HEK293 (cell line): ENCODE data around the gene PKNOX2.

Experiments used
- KLF1 ChIP-seq: fragments of 450-650 bp; formaldehyde crosslinking; IDR thresholded peaks from 2 replicates; pipeline ENCODE4 v1.5.1; 2016; ENCODE audit warnings: missing biosample characterization, missing genetic modification characterization
- PRDM1 ChIP-seq: fragments of 450-650 bp; formaldehyde crosslinking; IDR thresholded peaks from 2 replicates; pipeline ENCODE4; 2016; ENCODE audit warnings: missing biosample characterization, missing genetic modification characterization
- SP2 ChIP-seq: fragments of 450-650 bp; formaldehyde crosslinking; IDR thresholded peaks from 2 replicates; pipeline ENCODE4 v1.5.1; 2016; ENCODE audit warnings: missing biosample characterization, missing genetic modification characterization
- TRIM28 ChIP-seq: IDR thresholded peaks from 2 replicates; pipeline ENCODE4 v1.6.1; 2011; ENCODE audit warnings: low read length, control low read depth, borderline replicate concordance
- ZFP37 ChIP-seq: fragments of 450-650 bp; formaldehyde crosslinking; IDR thresholded peaks from 2 replicates; pipeline ENCODE4 v1.5.1; 2016; ENCODE audit warnings: missing biosample characterization, missing genetic modification characterization
- ZNF623 ChIP-seq: fragments of 450-650 bp; formaldehyde crosslinking; IDR thresholded peaks from 2 replicates; pipeline ENCODE4 v1.5.1; 2016; ENCODE audit warnings: missing biosample characterization, missing genetic modification characterization
- ZNF707 ChIP-seq: fragments of 450-650 bp; formaldehyde crosslinking; IDR thresholded peaks from 2 replicates; pipeline ENCODE4 v1.5.1; 2016; ENCODE audit warnings: missing biosample characterization, missing genetic modification characterization
- TF ChIP-seq, protein P1 (sequence below): fragments of 450-650 bp; formaldehyde crosslinking; IDR thresholded peaks from 2 replicates; pipeline ENCODE4 v1.5.1; 2016; ENCODE audit warnings: missing biosample characterization, missing genetic modification characterization

DNA sequence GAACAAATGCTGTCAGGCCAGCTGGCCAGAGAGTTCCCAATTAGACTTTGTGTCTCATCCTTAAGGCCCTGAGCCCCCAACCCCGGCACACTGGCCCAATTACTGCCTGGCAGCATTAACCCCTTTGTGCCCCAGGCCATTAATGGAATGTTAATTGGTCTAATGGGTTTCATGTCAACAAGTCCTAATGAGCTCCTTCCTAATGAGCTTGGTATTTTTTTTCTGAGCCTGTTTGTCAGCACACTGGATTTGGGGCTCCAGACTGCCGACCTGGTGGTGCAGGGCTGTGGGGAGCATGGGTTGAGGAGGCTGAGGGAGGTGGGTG is 182.7 kb downstream of the PKNOX2 start:
- TF ChIP-seq ZFP37 (tag by site-specific recombination) (no peak), PRDM1 (no peak), ZNF707 (no peak), SP2 (tag by site-specific recombination) (no peak), ZNF623 (tag by site-specific recombination) (no peak), KLF1 (tag by site-specific recombination) (no peak), TRIM28 (no peak)
- TF ChIP-seq, protein P1, sequence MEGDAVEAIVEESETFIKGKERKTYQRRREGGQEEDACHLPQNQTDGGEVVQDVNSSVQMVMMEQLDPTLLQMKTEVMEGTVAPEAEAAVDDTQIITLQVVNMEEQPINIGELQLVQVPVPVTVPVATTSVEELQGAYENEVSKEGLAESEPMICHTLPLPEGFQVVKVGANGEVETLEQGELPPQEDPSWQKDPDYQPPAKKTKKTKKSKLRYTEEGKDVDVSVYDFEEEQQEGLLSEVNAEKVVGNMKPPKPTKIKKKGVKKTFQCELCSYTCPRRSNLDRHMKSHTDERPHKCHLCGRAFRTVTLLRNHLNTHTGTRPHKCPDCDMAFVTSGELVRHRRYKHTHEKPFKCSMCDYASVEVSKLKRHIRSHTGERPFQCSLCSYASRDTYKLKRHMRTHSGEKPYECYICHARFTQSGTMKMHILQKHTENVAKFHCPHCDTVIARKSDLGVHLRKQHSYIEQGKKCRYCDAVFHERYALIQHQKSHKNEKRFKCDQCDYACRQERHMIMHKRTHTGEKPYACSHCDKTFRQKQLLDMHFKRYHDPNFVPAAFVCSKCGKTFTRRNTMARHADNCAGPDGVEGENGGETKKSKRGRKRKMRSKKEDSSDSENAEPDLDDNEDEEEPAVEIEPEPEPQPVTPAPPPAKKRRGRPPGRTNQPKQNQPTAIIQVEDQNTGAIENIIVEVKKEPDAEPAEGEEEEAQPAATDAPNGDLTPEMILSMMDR, result no peak
